HTR-8/SVneo (cell line): ENCODE results near the gene JAML.

Experiments used
- DNase-seq: peaks from one replicate; pipeline ENCODE4 v3.0.0; 2011; ENCODE audit warnings: low spot score, mixed read lengths; ENCODE audit not compliant: insufficient read length
- FAIRE-seq: peaks from 2 replicates; lab custom pipeline; 2011; peaks lifted over from hg19 to GRCh38; lab: Jason Lieb, UNC

Gene JAML

DNA sequence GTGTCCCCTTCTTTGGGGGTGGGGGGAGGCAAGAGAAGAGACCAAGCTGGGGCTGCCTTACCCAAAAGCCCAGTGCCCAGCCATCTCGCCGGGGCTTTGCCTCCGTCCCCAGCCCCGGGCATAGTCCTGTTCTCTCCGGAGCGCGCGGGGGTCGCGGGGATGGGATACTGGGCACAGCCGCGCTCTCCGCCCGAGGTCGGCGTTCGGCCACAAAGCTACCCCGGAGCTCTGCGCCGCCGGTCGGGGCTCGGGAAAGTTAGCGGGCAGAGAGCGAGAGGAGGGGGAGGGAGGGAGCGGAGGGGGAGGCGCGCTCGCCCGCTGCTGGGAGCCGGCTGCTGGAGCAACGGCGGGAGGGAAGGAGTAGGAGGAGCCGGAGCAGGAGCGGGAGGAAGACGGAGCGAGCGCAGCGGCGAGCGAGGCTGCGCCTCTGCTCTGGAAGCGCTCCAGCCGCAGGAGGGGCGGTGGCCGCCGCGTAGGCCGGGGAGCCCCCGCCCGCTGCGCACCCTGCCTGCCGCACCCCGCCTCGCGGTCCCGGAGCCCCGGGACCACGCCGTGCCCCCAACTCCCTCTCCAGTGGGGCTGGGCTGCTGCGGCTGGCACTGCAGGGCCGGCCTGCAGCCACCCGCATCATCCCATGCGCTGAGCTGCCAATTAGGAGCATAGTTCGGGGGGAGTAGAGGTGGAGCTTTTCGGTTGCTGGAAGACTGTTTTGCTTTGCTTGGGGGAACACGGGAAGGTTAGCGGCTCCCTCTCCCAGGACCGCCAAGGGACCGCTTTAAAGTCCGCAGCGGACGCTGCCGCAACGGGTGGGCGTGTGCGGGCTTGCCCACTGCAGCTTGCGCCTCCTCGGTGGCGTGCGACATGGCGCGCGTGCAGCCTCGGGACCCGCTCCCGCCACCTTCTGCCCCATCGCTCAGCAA, 72.0 kb downstream of the JAML start, which contains the start of gene SCN4B:
SCN4B (minus strand) TSS at position 272 of the 920 bp plus-strand sequence; CDS start at position 122, 150 bp downstream.
- FAIRE-seq (peak; percentile 84), DNase-seq (peak; percentile 56)

DNA sequence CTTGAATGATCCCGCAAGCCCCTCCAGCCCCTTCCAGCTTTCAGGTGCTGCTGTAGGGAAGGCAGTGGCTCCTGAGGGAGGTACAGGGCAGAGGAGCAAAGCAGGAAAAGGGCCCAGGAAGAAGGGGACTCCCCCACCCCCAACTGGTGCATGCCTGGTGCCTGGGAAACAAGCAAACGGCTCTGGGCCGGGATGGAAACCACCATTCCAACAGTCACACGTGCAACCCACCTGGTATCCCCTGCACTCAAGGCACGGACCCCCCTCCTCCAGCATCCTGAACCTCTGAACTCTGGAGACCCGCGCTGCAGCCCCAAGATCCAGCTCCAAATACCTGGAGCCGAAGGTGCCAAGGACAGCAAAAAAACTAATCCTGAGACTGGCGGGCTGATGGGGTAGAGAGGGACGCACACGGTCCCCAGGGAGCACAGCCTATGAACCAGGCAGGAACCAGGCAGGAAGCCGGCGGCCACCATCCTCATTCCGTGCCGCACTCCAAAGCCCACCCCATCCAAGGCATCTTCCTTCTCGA, 72.7 kb downstream of the JAML start:
- DNase-seq (no peak), FAIRE-seq (no peak)

DNA sequence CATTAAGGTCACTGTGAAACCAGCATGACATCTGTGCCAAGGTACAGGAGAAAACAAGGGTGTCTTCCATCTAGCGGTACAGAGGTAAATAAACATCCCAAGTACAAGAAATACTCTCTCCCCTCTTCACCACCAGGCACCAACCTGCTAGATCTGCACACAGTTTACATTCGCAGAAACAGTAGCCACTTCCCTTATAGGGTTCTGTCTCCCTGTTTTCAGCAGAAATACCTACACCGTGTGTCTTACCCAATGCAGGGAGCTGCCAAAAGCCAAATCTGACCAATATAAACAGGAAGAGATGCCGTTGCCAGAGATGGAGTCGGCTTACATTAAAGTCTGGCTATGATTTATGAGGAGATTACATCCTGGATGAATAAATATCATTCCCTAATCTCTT, 73.4 kb downstream of the JAML start:
- FAIRE-seq (no peak), DNase-seq (no peak)

DNA sequence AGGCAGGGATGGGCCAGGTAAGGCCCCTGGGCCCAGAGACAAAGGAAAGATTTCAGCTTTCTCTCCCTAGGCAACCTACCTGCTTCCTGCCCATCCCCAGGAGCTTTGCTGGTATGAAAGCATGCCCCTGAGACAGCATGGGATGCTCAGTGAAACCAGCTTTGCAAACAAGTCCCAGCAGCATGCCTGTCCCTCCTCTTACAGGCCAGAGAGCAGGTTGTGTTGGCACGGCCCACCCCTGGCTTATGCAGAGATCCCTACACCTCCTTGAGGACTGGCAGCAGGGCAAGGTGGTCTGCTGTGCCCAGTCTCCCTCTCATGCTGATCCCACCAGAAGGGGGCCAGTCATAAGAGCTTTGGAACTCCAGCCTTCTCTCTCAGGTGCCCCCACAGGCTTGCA, 75.3 kb downstream of the JAML start:
- no peak for FAIRE-seq

DNA sequence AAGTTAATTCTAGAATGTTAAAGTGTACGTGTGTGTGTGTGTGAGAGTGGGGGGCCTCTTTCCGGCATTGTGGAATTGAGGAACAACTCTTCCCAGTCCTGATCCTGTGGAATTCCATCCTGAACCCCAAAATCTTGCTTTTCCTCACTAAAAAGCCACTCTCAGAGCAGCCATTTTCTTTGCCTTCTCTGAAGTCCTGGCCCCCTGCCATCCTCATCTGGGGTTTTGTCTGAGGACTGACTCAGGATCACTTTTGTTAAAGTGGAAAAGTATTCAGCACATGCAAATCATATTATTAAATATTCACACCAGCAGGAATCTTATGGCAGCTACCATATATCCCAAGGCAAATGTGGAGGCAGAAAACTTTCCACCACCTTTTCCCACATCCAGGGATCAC, 76.0 kb downstream of the JAML start:
- DNase-seq, result no peak
- FAIRE-seq, result no peak

More for the DNA sequence above, 75.3 kb downstream of the JAML start:
- no peak for DNase-seq

DNA sequence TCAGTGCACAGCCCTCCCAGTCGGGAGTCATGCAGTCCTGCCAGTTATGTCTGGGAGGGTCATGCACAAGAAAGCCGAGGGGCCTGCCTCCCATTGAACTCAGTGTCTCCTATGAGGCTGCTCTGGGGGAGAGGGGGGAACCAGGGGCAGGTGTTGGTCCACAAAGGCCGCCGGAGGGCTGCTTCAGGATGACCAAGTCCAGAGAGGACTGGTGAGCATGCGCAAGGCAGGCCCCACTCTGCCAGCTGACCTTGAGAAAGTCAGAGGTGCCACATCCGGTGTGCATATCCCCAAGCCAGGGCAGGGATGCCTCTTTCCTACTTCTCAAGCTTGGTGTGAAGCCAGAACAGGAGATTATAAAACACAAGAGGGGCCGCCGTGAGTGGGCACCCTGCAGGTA, 76.6 kb downstream of the JAML start:
- FAIRE-seq (no peak), DNase-seq (no peak)

DNA sequence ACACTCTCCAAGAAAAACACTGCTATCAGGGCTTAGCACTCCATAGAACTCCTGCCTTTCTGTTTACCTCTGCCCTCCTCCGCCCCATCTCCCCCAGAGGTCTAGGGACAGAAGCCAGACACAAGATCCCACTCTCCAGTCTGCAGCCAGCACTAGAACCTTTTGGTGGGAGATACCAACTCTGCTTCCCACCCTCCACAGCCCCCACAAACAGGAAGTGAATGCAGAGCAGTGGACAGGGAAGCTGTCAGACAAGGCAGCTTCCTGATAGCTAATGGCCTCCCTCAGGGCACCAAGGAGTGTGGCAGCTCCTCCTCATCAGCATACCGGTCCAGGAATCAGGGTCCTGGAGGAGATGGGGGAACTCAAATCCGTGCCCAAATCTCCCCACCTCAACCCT, 77.3 kb downstream of the JAML start:
- no peak for DNase-seq
- no peak for FAIRE-seq

DNA sequence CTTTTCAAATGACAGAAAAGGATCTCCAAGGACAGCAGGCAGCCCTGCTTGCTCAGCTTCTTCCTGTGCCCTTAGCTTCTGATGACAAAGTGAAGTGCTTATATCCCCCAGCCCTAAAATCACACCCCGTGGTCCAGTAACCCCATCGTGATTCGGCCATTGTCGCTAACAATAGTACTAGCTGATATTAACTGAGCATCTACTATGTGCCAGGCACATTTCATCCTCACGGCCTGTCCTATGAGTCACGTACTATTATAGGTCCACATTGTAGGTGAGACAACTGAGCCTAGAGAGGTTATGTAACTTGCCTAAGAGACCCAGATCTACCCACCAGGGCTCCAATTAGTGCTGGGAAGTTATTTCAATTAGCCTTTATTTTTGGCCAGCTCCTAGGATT, 78.3 kb downstream of the JAML start:
- no peak for DNase-seq
- no peak for FAIRE-seq

DNA sequence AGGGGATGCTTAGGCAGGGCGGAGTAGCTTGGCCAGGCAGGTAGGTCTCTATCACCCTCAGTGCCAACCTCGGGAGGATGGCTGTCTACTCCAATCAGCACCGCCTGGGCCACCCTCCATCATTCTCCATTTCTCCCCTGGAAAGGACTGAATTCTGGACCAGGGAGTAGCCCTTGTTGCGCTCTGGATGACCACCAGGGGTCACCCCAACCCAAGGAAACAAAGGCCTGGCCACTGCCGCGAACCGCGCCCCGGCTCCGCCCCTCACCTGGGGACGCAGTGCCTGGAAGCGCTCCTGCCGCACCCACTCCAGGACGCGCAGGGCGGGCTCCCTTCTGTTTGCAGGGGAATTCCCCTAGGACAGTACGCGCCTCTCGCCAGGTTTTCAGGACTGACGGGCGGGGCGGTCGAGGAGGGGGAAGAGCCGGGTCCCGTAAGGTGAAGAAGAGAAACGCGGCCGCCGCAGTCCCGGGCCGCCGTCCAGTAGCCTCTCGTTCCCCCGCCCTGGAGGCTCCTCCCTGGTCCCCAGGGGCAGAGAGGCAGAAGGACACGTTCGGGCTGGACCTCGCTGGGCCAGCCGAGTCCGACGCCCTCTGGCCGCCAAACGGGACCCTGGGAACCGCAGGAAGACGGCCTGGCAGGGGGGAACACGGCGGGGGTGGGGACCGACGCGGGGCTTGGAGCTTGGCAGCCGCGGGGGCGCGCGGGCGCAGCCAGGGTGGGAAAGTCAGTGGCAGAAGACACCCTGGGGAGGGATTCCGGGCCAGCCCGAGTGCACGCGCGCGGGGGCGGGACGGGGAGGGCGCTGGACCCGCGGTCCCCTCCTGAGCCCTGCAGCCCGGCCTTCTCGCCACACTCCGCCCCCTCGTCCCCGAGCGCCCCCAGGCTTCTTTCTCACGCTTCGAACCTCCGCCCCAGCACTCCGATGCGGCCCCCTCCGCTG, 79.3 kb downstream of the JAML start:
- FAIRE-seq (peak; percentile 80), DNase-seq (peak; percentile 96)

DNA sequence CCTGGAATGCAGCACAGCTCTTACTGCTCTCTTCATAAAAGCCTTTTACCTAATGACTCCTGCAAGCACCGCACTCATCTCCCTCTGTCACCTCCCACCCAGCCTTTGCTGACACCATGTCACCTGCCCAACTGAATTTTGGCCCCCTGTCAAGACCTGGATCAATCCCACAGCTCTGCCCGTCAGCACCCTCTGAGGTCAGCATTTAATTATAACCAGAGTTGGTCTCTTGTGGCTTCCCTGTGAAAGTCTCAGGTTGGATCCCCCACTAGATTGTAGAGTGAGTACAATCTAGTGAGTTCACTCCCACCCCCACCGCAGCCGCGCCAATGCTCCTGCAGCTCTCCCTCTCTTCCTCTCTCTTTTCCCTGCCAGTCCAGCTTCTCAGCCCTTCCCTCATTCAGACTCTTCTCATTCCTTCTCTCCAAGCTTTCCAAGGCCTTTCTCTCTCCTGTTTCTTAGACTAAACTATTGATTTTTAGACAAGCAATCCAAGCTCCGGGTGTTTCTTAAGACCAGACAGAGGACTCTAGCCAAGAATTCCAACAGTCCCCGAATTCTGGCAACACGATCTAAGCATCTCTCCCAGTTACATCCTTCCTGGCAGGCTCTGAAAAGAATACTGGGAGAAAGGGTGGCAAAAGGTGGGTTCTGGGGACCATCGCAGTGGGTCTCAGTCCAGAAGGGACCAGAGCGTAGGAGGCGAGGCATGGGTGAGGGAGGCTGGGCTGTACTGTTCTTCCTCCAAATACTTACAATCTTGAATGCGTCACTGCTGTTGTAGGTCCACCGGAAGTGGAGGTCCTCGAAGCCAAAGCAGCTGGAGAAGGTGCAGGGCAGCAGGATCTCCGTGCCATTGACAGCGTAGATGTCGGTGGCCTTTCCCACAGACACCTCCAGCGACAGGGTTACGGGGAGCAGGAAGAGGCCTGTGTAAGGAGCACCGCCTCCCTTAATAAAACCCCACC, 80.2 kb downstream of the JAML start:
- peak; percentile 23 for FAIRE-seq

More for the DNA sequence above, 80.2 kb downstream of the JAML start:
- no peak for DNase-seq
